HG03175 (cell line): ENCODE data around the gene KCNQ5.

Source experiments
- ATAC-seq: cut with Tn5 transposase; IDR thresholded peaks from one replicate; pipeline ENCODE4 v1.9.1; 2021; ENCODE audit warnings: mild to moderate bottlenecking, moderate library complexity; ENCODE audit not compliant: unreplicated experiment

KCNQ5 gene

DNA sequence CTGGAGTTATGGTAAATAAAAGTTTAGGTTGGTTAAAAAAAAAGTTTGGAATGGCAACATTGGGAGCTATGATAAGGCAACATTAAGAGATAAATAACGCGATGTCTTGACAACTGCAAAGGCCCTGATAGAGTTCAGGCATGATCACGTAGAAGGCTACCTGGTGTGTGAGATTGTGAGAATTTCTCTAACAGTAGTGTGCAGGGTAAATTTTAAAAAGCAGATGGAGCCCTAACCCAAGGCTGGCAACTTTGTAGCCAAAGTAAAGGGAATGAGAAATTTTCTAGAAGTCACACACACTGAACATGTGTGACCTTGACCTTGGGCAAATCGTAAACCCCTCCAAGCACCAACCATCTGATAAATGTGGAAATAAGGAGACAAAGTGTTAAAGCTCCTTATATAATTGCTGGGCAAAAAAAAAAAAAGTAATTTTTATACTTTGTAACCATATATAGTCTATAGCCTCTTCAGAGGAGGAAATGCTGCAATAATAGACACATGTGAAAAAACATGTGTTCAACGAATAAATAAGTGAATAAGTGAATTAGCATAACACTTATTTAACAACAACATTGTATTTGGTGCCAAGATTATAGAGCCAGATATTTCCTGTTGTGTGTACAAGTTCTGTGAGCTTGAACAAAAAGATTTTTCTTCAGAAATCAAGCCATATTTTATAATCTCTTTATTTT lies 18.2 kb downstream of the KCNQ5 start:
- no peak for ATAC-seq

DNA sequence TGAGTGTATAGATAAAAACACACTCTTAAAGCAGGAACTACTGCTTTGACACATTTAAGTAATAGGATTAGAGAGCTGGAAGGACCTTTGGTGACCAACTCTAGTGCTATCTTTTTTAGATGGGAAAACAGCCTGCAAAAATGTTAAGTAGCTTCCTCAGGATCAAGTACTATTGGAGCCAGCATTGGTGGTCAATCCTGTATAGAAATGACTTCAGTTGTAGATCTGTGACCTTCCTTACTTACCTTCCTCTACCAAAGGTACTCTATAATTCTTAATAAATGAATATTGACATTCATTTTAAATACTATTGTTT lies 18.7 kb downstream of the KCNQ5 start:
- ATAC-seq: no peak

DNA sequence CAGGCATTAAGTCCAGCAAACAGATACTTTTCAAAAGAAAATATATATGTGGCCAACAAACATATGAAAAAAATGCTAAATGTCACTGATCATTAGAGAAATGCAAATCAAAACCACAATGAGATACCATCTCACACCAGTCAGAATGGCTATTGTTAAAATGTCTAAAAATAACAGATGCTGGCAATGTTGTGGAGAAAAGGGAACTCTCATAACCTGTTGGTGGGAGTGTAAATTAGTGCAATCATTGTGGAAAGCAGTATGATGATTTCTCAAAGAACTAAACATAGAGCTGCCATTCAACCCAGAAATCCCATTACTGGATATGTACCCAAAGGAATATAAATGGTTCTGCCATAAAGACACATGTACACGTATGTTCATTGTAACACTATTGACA lies 20.6 kb downstream of the KCNQ5 start:
- ATAC-seq: peak; percentile 49

DNA sequence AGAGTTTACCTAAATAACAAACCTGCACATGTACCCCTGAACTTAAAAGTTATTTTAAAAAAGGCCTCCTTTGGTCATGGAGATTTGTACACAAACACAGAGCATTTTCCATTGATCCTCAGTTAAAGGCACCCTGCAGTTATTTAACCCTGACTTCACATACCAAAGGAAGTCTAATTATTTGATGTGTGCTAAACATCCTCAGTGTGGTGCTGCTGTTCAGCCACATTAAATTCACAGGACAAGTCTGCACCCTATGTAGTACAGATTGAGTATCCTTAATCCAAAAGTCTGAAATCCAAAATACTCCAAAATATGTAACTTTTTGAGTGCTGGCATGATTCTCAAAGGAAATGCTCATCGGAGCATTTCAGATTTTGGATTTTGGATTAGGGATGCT lies 21.4 kb downstream of the KCNQ5 start:
- ATAC-seq: no peak

DNA sequence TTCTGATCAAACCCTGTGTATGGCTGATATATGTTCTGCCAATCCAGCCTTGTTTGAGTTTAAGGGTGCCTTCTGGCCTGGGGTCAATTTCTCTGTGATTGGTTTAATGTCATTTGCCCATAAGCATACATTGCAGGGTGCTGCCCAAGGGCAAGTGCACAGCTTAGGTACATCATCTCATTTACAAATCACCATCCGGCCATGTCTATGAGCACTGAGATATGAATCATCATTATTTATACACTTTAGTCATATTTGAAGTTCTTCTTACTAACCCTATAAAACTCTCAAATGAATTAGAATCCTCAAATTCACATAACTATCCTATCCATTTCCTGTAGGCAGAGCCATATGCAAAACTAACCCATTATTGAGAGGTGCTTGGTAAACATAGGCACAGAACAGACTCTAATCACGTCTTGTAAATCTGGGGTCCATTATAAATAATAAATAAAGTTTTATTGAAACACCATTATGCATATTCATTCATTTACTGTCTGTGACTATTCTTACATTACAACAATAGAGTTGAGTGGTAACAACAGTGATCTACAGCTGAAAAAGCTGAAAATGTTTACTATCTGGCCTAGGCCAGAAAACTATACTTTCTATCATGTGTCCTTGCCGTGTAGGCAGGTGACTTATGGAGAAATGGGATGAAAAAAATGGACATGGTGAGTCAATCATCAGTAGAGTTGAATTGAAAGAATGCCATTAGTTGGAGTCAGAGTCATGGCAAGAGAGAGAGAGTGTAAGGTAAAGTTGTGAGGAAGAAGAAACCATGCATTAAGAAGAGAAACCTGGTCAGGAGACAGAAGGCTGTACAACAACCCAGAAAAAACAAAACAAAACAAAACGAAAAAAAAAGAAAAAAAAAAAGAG lies 25.0 kb downstream of the KCNQ5 start:
- ATAC-seq: no peak

DNA sequence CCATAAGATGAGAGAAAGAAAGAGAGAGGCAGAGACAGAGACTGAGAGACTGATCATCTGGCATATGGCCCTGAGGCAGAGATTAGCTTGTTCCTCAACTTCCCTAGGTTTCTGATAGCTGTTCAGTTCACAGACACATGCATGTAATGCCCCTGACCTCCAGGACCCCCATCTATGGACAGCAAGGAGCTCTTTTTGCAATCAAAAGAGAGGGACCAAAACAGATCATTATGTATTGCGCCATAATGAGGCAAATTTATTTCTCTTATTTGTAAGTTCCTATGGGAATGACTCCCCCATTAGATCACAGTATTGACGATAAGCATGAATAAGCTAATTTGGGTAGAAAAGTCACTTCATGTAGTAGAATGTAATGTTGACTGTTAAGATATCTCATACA lies 25.6 kb downstream of the KCNQ5 start:
- ATAC-seq: no peak

DNA sequence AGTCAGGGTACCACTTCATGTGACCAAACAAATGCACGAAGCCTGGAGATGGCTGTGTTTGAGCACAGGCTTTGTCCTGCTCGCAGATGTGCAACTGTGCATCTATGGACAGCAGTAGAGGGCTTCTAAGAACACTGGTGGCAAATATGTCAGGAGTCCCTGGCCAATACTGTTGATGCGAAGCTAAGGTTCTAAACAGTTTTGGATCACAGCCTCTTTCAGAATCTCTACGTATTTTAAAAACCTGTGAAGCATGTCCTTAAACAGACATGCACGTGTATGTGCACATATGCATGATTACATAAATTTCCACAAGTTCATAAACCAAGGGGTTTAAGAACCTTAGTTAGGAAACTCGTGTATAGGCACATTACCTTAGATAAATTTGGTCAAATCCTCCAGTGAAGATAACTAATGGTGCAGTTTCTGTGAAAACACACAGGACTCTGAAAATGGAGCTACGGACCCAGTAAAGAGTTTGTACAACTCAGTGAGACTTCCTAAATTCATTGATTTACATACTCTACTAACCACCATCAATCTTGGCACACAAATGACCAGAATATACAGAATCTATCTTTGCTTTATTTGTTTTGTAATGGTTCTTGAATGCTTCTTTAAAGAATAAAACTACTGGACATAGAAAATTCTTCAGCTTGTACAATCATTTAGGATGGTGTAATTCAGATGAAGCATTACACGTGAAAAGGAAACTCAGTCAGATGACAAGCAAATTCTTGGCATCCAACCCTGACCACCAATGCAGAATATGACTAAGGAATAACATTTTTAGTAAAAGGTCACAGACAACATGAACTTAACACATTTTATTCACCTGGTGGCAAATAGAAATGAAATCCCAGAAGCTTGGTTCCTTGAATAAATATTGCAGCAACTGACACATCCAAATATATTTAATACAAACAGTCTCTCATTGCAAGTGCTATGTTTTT lies 27.4 kb downstream of the KCNQ5 start:
- ATAC-seq: peak; percentile 70

DNA sequence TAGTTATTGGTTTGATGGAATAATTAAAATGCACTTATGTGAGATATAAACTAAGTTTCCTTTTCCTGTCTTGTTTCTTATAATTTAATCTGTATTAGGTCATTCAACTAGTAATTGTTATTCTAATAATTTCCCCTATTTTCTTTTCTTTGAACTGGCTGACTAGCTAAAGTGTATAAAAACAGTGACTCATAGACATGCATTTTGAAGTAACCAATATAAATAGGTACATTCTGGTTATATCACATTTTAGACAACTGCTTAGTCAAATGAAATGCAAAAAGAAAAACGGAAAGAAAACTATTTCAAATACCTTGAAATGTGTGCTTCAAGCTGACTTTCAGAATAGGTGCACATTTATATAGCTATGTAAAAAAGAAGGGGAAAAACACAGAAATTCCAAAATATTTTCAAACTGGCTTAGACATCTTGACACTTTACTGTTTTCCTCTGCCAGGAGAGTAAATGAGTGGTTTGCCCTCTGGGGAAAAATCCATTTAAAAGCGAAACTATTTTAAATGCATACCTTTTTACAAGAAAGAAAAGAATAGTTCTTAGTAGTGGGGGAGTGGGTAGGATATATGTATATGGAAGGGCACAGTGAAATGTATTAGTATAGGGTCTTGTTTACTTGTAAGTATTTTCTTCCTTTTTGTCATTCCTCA lies 28.3 kb downstream of the KCNQ5 start:
- no peak for ATAC-seq

DNA sequence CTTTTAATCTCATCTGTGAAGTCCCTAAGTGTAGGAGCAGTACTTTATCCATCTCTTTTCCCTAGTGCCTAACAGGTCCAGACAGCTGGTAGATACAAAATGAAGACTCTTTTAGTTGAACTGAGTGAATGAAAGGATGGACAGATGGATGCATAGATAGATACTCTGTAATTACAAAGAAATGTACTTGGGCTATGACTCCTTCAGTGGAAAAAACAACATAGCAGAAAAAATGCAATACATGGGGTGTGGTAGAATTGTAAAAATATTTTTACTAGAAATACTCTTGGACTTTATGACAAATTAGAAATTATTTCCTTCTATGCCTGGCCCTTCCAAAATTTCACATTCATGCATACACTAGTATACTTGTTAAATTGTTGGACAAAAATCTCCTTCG lies 29.3 kb downstream of the KCNQ5 start:
- ATAC-seq: no peak

DNA sequence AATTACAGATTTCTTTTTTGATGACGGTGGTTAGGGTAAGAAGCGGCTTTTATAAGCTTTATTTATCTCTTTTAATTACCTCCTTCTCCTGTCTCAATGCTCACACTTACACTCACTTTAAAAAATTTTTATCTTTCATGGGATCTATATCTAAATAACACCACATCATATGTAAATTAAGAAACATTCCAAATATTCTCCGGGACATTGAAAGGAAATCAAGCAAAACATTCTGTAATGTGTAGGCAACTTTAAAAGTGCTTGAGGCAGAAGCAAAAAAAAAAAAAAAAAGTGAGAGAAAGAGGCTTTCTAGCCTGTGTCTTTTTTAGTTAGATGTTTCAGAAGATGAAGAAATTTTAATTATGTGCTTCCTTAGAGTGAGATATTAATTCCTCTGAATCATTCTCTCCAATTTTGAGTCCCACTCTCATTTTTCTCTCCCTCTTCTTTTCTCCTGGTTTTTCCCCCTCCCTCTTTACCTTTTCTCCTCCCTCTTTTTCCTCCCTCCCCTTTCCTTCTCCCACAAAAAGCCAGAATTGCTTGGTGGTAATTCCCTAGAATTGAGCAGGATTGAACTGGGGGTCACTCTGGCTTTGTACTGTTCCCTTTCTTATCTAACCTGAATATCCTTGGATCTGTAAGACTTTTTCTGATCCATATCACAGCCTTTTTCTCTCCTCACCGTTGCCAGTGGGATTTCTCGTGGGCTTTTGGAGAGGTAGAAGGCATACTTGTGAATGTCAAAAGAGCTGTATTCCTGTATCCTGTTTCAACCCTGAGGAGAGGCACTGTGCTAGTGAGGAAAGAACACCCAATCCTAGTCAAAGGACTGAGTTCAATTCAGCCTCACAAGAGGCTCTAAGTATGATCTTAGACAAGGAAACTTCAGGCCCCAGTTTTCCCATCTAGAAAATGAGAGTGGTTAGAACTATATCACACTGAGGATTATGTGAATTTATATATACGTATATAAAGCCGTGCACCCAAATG lies 30.4 kb downstream of the KCNQ5 start:
- ATAC-seq: no peak

DNA sequence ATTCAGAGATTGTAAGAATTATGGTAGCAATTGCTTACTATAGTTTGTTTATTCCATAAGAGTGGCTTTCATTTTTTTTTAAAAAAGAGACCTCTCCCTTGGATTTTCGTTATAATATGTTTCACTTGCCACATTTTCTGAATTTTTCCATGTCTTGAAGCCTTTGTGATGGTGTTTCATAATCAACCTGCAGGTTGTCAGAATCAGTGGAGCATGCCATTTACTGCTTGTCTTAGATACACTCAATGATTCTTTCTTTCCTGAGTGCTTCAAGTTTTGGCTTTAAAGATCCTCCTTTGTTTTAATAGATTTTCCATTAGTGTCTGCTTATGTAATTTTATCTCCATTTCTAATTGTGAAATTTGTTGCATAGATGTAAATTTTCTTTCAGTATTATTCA lies 31.2 kb downstream of the KCNQ5 start:
- ATAC-seq: no peak

DNA sequence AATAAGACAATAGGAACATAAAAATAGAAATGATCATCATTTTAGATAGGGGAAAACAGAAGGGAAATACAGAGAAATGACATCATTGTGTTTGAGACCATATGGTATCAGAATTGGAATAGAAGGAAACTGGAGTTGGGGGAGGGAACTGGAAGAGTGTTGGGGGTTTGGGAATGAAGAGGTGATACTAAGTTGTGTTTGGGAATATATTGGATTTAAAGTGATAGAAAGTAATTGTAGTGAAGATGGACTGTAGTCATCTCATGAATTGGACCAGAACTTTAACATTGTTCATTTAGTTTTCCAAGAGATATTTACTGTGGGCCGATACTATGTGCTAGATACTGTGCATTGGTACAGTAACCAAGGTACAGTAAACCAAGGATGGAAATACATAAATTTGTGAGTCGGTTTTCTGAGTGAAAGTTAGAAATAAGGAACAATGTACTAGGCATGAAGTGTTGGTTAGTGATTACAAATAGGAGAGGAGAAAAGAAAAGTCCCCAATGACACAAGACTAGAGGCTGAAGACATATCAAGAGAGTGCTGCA lies 32.3 kb downstream of the KCNQ5 start:
- ATAC-seq: peak; percentile 58

DNA sequence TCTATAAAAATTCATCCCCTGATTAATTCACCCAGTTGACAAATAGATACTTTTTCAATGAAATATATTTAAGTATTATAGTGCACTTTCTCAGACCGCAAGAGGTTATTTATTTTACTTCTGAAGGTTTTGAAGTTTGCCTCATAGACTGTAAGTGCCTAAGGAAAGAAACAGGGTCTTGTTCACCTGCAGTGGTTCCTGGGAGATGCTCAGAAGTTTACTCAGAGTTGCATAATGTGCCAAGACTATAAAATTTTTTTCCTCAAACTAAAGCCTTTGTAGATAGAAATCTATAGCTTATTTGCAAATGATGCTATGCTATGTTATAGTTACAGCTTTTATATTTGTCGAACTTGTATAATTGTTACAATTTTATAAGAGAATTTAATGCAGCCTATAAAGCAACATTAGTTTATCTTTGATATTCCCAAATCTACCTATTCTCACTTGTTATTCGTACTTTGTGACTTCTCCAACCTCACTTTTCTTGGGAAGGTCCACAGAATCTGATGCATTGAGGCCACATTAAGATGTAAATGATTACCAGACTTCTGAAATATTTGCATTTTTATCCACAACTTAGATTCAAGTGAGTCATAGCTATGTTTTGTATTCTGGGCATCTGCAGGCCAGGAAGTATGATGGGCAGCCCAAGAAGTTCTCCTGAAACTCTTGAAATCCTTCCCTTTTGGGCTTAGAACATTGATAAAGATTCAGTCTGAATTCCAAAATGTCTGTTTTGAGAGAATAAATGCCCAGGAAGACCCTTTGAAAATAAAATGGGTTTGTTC lies 35.7 kb downstream of the KCNQ5 start:
- peak; percentile 45 for ATAC-seq

DNA sequence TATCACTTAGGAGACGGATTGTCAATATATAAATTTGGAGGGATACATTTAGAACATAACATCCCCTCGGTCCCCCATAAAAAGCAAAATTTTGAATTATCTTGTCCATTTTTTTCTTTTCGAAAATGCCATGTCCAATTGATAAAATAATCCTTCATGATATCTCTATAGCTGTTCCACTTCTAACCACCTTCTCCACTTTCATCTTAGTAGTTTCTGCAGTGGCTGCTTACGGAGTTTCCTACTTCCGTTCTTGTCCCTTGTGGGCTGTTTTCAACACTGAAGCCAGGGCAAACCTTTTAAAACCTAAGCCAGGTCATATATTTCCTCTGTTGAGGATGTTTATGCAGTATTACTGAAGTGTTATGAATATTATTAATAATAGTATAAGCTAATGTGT lies 37.9 kb downstream of the KCNQ5 start:
- no peak for ATAC-seq

DNA sequence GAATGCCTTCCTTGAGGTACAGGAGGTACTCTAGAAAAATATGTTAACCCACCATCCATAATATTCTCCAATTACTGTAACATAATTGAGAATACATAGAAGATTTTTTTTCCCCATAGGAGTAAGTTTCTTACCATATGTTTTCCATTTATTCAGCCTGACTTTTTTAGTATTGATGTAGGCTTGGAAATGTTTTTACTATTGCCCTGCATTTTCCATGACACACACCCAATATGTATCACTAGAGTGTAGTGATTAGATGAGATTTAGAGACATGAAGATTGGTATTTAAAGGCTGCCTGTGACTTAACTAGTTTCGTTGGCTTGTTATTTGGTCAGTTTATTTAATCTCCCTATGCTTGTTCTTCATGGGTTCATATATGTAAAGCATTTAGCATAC lies 39.5 kb downstream of the KCNQ5 start:
- ATAC-seq: no peak

DNA sequence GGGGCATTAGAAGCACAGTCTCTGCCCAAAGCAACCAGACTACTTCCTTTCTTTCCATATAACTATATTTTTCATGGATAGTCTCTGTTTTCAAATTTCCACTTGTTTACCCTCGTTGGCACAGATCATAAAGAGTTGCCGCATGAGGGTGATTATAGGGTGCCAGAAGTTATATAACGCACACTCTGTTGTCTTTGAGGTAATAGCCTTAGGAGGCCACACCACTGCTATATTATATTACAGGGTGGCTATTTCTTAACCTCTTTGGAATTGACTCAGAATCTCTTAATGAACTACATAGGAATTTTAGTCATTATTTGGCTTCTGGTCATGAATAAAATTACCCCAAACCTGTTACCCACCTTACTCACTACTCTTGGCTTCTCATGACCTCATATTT lies 43.7 kb downstream of the KCNQ5 start:
- ATAC-seq: no peak

DNA sequence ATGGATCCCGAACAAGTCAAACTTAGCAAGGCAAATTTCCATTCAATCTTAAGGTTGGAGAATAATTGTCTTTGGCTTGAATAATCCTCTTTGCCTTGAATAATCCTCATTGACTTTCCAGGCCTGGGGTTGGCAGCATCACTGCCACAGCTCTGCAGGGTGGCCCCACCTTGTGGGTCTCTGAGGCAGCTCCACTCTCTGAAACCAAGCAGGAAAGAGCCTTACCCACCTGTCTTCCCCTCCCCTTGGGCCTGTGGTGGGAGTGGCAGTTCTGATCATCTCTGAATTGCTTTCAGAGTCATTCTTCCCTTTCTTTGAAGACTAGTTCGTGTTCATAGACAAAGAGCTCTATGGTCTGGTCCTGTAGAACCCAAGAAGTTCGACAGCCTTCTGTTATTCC lies 47.5 kb downstream of the KCNQ5 start:
- no peak for ATAC-seq

DNA sequence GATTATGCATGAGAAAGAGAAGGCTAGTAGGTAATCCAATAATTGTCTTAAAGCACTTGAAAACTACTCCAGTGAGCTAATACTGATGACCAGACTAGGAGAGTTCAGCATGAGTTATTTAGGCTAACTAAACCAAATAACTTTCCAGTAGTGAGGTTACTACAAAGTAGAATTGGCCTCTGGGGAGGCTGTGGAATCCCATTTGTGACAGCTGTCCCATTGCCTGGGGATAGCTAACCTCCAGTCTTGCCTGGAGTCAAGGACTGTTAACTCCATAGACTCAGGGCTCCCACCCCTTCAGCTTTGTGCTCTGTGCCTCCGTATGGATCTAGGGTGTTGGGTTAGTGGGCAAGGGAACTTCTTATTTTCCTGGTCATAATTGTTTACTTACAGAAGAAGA lies 51.0 kb downstream of the KCNQ5 start:
- no peak for ATAC-seq

DNA sequence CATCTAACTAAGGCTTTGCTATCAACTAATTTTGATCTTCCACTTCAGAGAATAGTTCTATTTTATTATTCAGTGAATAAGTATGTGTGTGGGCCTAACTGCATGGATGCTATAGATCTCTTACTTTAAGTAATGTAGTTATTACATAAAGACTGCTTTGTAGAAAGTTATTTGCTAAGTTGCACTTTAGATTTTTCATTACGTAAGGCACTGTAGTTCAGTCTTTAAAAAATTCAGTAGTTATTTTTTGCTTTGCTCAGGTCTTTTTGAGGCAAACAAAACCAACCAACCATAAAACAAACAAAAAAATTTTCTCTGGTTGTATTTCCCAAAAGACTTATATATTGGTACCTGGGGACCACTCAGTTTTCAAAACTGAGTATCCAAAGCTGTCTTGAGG lies 53.0 kb downstream of the KCNQ5 start:
- no peak for ATAC-seq
